Eye (tissue), 1 donor: Measurements from ENCODE around the gene SMDT1.

Source experiments
- DNase-seq: peaks from one replicate; pipeline ENCODE4 v3.0.0-alpha.2; 2015

Gene SMDT1

GRCh38 chr22:42079319-42080251, at the start of gene SMDT1:
Gene SMDT1, plus strand, starts transcription at chr22:42079700. Its CDS starts 69 bp downstream, at chr22:42079769.
- DNase-seq: peak; percentile 100

GRCh38 chr22:42033263-42034181, 46.0 kb upstream of the SMDT1 start:
- DNase-seq: no peak

- no peak for DNase-seq
These were observed 44.2 kb upstream of the SMDT1 start for GRCh38 chr22:42035256-42035655.

GRCh38 chr22:42039271-42039670, 40.2 kb upstream of the SMDT1 start:
- DNase-seq: no peak

- no peak for DNase-seq
These were observed 37.7 kb upstream of the SMDT1 start for GRCh38 chr22:42041784-42042183.

GRCh38 chr22:42050641-42051180, 28.8 kb upstream of the SMDT1 start:
- DNase-seq: no peak

GRCh38 chr22:42052765-42053164, 26.7 kb upstream of the SMDT1 start:
- DNase-seq: no peak

- no peak for DNase-seq
These were observed 22.6 kb upstream of the SMDT1 start for GRCh38 chr22:42056757-42057511.

GRCh38 chr22:42060489-42060888, 19.0 kb upstream of the SMDT1 start:
- DNase-seq: no peak

GRCh38 chr22:42061041-42061440, 18.5 kb upstream of the SMDT1 start:
- DNase-seq: no peak

- DNase-seq: no peak
These were observed 16.9 kb upstream of the SMDT1 start for GRCh38 chr22:42062506-42063170.

- DNase-seq: no peak
These were observed 14.9 kb upstream of the SMDT1 start for GRCh38 chr22:42064629-42065028.

- DNase-seq: no peak
These were observed 13.9 kb upstream of the SMDT1 start for GRCh38 chr22:42065438-42066125.

GRCh38 chr22:42066126-42066761, 13.3 kb upstream of the SMDT1 start:
- DNase-seq: no peak

GRCh38 chr22:42066937-42067336, 12.6 kb upstream of the SMDT1 start:
- no peak for DNase-seq

- DNase-seq: no peak
These were observed 11.7 kb upstream of the SMDT1 start for GRCh38 chr22:42067671-42068251.

- no peak for DNase-seq
These were observed 11.2 kb upstream of the SMDT1 start for GRCh38 chr22:42068291-42068690.

- DNase-seq: no peak
These were observed 9.5 kb upstream of the SMDT1 start for GRCh38 chr22:42069801-42070516.
